Loucy (cell line): ENCODE results near the gene NEK6.

Source experiments
- H2AFZ ChIP-seq: fragments of 200-600 bp; sonication (generic); 2 replicates; pipeline ENCODE4 v1.6.0; 2016; ENCODE audit warnings: antibody characterized with exemption, mild to moderate bottlenecking, low read length, moderate library complexity
- H3F3A ChIP-seq: fragments of 200-600 bp; 2 replicates; pipeline ENCODE4 v1.6.0; 2016; ENCODE audit warnings: antibody characterized with exemption, low read depth, mild to moderate bottlenecking
- H3K27me3 ChIP-seq: fragments of 200-600 bp; sonication (generic); 2 replicates; pipeline ENCODE4 v1.6.1; 2014; ENCODE audit warnings: low read length, mild to moderate bottlenecking; ENCODE audit not compliant: insufficient read depth, poor library complexity, severe bottlenecking
- H3K36me3 ChIP-seq: fragments of 200-600 bp; sonication (generic); 2 replicates; pipeline ENCODE4 v1.6.1; 2016; ENCODE audit warnings: low read length; ENCODE audit not compliant: insufficient read depth
- H3K4me1 ChIP-seq: fragments of 200-600 bp; sonication (generic); 2 replicates; pipeline ENCODE4 v1.5.1; 2014; ENCODE audit warnings: low read length, mild to moderate bottlenecking; ENCODE audit not compliant: insufficient read depth, poor library complexity, severe bottlenecking
- H3K4me2 ChIP-seq: fragments of 200-600 bp; sonication (generic); 2 replicates; pipeline ENCODE4 v1.6.0; 2014; ENCODE audit warnings: antibody characterized with exemption, low read length, low read depth, mild to moderate bottlenecking; ENCODE audit not compliant: poor library complexity, severe bottlenecking
- H3K4me3 ChIP-seq: fragments of 200-600 bp; sonication (generic); 2 replicates; pipeline ENCODE4 v1.5.1; 2014; ENCODE audit warnings: low read length, mild to moderate bottlenecking, mixed read lengths; ENCODE audit not compliant: poor library complexity, severe bottlenecking
- H3K79me2 ChIP-seq: fragments of 200-600 bp; sonication (generic); 2 replicates; pipeline ENCODE4 v1.6.1; 2014; ENCODE audit warnings: low read length; ENCODE audit not compliant: insufficient read depth
- H3K9ac ChIP-seq: fragments of 200-600 bp; sonication (generic); 2 replicates; pipeline ENCODE4 v1.6.0; 2014; ENCODE audit warnings: mild to moderate bottlenecking, low read depth, low read length, moderate library complexity; ENCODE audit not compliant: poor library complexity, severe bottlenecking
- H3K9me2 ChIP-seq: fragments of 200-600 bp; sonication (generic); replicated peaks from 2 replicates; pipeline ENCODE4 v1.6.1; 2016; ENCODE audit warnings: low read depth, low read length, mixed read lengths
- H3K9me3 ChIP-seq: fragments of 200-600 bp; sonication (generic); 2 replicates; pipeline ENCODE4 v1.6.1; 2014; ENCODE audit warnings: mild to moderate bottlenecking, antibody characterized with exemption, low read length, low read depth; ENCODE audit not compliant: insufficient read depth
- H4K20me1 ChIP-seq: fragments of 200-600 bp; sonication (generic); 2 replicates; pipeline ENCODE4 v1.6.0; 2014; ENCODE audit warnings: antibody characterized with exemption, low read length, mild to moderate bottlenecking; ENCODE audit not compliant: insufficient read depth, poor library complexity, severe bottlenecking
- CTCF ChIP-seq: fragments of 200-600 bp; sonication (generic); conservative IDR thresholded peaks from 2 replicates; pipeline ENCODE4 v1.5.1; 2014; ENCODE audit warnings: mild to moderate bottlenecking, antibody characterized with exemption, low read length
- EZH2phosphoT487 ChIP-seq: fragments of 200-600 bp; IDR thresholded peaks from 2 replicates; pipeline ENCODE4 v1.6.1; 2018; ENCODE audit warnings: antibody characterized with exemption, mild to moderate bottlenecking, moderate library complexity, borderline replicate concordance

NEK6 gene

GRCh38 chr9:124300312-124300711 lies 42.6 kb downstream of the NEK6 start:
- TF ChIP-seq CTCF, result no peak
- TF ChIP-seq EZH2phosphoT487, result no peak

GRCh38 chr9:124302921-124303320 lies 45.2 kb downstream of the NEK6 start:
- Histone ChIP-seq H3K4me3 (no peak overlapping the region), H3K27me3 (no peaks in the 10 kb centered on the region), H3K4me1 (peaks cover 12% of the 10 kb centered on the region), H4K20me1 (no peaks in the 10 kb centered on the region), H3K4me2 (no peak overlapping the region), H3K9ac (no peak overlapping the region), H3K9me2 (no peaks in the 10 kb centered on the region), H3K79me2 (no peaks in the 10 kb centered on the region), H3K36me3 (no peaks in the 10 kb centered on the region), H2AFZ (no peak overlapping the region), H3F3A (no peaks in the 10 kb centered on the region), H3K9me3 (no peaks in the 10 kb centered on the region)
- TF ChIP-seq CTCF (no peak), EZH2phosphoT487 (no peak)

More at GRCh38 chr9:124300312-124300711, 42.6 kb downstream of the NEK6 start:
- no peaks in the 10 kb centered on the region for H3K79me2 ChIP-seq
- no peaks in the 10 kb centered on the region for H4K20me1 ChIP-seq
- no peaks in the 10 kb centered on the region for H3K27me3 ChIP-seq
- H3K4me2 ChIP-seq, result no peak overlapping the region
- peaks cover 27% of the 10 kb centered on the region for H3K4me1 ChIP-seq
- H3K9me3 ChIP-seq, result no peaks in the 10 kb centered on the region
- H3F3A ChIP-seq, result no peaks in the 10 kb centered on the region
- no peak overlapping the region for H3K4me3 ChIP-seq
- H3K9ac ChIP-seq, result no peak overlapping the region
- no peaks in the 10 kb centered on the region for H3K36me3 ChIP-seq
- no peak overlapping the region for H2AFZ ChIP-seq
- H3K9me2 ChIP-seq, result no peaks in the 10 kb centered on the region

- Histone ChIP-seq H3K4me1 (peaks cover 12% of the 10 kb centered on the region), H3K9ac (no peak overlapping the region), H2AFZ (no peak overlapping the region), H3K9me2 (no peaks in the 10 kb centered on the region), H3K79me2 (no peaks in the 10 kb centered on the region), H3K36me3 (no peaks in the 10 kb centered on the region), H3K4me2 (no peak overlapping the region), H3K27me3 (no peaks in the 10 kb centered on the region), H3F3A (no peaks in the 10 kb centered on the region), H3K9me3 (no peaks in the 10 kb centered on the region), H3K4me3 (no peak overlapping the region), H4K20me1 (no peaks in the 10 kb centered on the region)
- TF ChIP-seq EZH2phosphoT487 (no peak), CTCF (no peak)
Measured at GRCh38 chr9:124303762-124304161, 46.0 kb downstream of the NEK6 start.
